SK-N-SH (cell line): ENCODE measurements around the gene VWF. TPM values are rescaled to one million over a fixed set of nuclear protein-coding genes. Genes with fewer than 3 reads are reported as not detected.
"Not testable (repeated sequence)": the region's sequence is repeated elsewhere in the genome, so short reads cannot be mapped to it uniquely, and the experiment has no call there.

ENCODE experiments used
- CTCF ChIA-PET: fragments of 300-600, 350-600 bp; formaldehyde crosslinking; extraction: SDS; loops from one replicate; lab custom pipeline; 2021; lab: Yijun Ruan, JAX
- POLR2A ChIA-PET: fragments of 350-600 bp; sonication (Branson Sonifier 250); formaldehyde crosslinking; extraction: SDS; loops from one replicate; lab custom pipeline; 2020; ENCODE audit warnings: antibody characterized with exemption, inconsistent platforms; lab: Yijun Ruan, JAX
- DNase-seq: peaks from one replicate; pipeline ENCODE4 v3.0.0; 2012
- H2AFZ ChIP-seq: fragments of 200-600 bp; sonication (generic); 2 replicates; pipeline ENCODE4 v1.8.1; 2016; ENCODE audit warnings: antibody characterized with exemption, mild to moderate bottlenecking, low read depth
- H3F3A ChIP-seq: fragments of 200-600 bp; sonication (generic); replicated peaks from 2 replicates; pipeline ENCODE3; 2016; ENCODE audit warnings: antibody characterized with exemption, mild to moderate bottlenecking; ENCODE audit not compliant: insufficient read depth
- H3K27ac ChIP-seq, 2 experiments: fragments of 200-500 bp in 1 of 2; fragments of 200-600 bp in 1 of 2; sonication (Bioruptor generic) in 1 of 2; sonication (generic), shearing (Covaris generic) in 1 of 2; 2 replicates each; pipeline versions ENCODE4 v1.5.1 to v1.6.1; 2014 to 2016; ENCODE audit warnings: low read depth in 2 of 2, inconsistent platforms in 1 of 2, low read length in 1 of 2, mild to moderate bottlenecking in 1 of 2, mixed read lengths in 1 of 2
- H3K27me3 ChIP-seq: fragments of 200-600 bp; sonication (generic), shearing (Covaris generic); 2 replicates; pipeline ENCODE4 v1.6.1; 2016; ENCODE audit warnings: mixed run types; ENCODE audit not compliant: insufficient read depth
- H3K36me3 ChIP-seq, 2 experiments: fragments of 200-500 bp in 1 of 2; fragments of 200-600 bp in 1 of 2; sonication (Bioruptor generic) in 1 of 2; sonication (generic) in 1 of 2; replicated peaks in 1 of 2; 2 replicates each; pipeline versions ENCODE3 to v1.5.1; 2014 to 2016; ENCODE audit warnings: low read length in 1 of 2, mild to moderate bottlenecking in 1 of 2; ENCODE audit not compliant: insufficient read depth in 2 of 2, control insufficient read depth in 1 of 2
- H3K4me1 ChIP-seq, 2 experiments: fragments of 200-500 bp in 1 of 2; fragments of 200-600 bp in 1 of 2; sonication (Bioruptor generic) in 1 of 2; sonication (generic), shearing (Covaris generic) in 1 of 2; 2 replicates each; pipeline versions ENCODE4 v1.5.1 to v1.6.1; 2014 to 2016; ENCODE audit warnings: low read depth in 1 of 2, low read length in 1 of 2, mixed run types in 1 of 2; ENCODE audit not compliant: insufficient read depth in 2 of 2, control insufficient read depth in 1 of 2
- H3K4me2 ChIP-seq: fragments of 200-600 bp; sonication (generic), shearing (Covaris generic); 2 replicates; pipeline ENCODE4 v1.6.1; 2017; ENCODE audit warnings: mixed run types
- H3K4me3 ChIP-seq, 2 experiments: fragments of 200-500 bp in 1 of 2; fragments of 200-600 bp in 1 of 2; sonication (Bioruptor generic) in 1 of 2; sonication (generic), shearing (Covaris generic) in 1 of 2; 2 replicates each; pipeline versions ENCODE4 v1.5.1 to v1.8.1; 2014 to 2016; ENCODE audit warnings: low read depth in 2 of 2, inconsistent platforms in 1 of 2, low read length in 1 of 2, mild to moderate bottlenecking in 1 of 2, mixed read lengths in 1 of 2, moderate library complexity in 1 of 2
- H3K79me2 ChIP-seq: fragments of 200-600 bp; sonication (generic); 2 replicates; pipeline ENCODE4 v1.8.1; 2017; ENCODE audit warnings: mild to moderate bottlenecking; ENCODE audit not compliant: insufficient read depth
- H3K9ac ChIP-seq: fragments of 200-600 bp; sonication (generic); 2 replicates; pipeline ENCODE4 v1.6.1; 2017; ENCODE audit warnings: mixed run types
- H3K9me2 ChIP-seq: fragments of 200-600 bp; sonication (generic); 2 replicates; pipeline ENCODE4 v1.6.1; 2017; ENCODE audit warnings: mixed run types
- H3K9me3 ChIP-seq: fragments of 200-600 bp; sonication (generic); 2 replicates; pipeline ENCODE4 v1.6.1; 2017; ENCODE audit warnings: mixed run types, mild to moderate bottlenecking, moderate library complexity
- H4K20me1 ChIP-seq: fragments of 200-600 bp; sonication (generic); 2 replicates; pipeline ENCODE4 v1.6.1; 2017; ENCODE audit warnings: mild to moderate bottlenecking, mixed run types; ENCODE audit not compliant: insufficient read depth
- ELF1 ChIP-seq: IDR thresholded peaks from 2 replicates; pipeline ENCODE4 v1.4.0; 2012
- EP300 ChIP-seq, 2 experiments: IDR thresholded peaks; 2 replicates each; pipeline versions ENCODE4 v1.4.0 to v1.6.1; 2012; ENCODE audit warnings: borderline replicate concordance in 1 of 2, low read depth in 1 of 2, low read length in 1 of 2
- MXI1 ChIP-seq: IDR thresholded peaks from 2 replicates; pipeline ENCODE4 v1.6.1; 2012; ENCODE audit warnings: mild to moderate bottlenecking, low read depth, low read length, improper control_type of control experiment
- RCOR1 ChIP-seq: fragments of 150-350 bp; IDR thresholded peaks from 2 replicates; pipeline ENCODE4 v1.6.1; 2017; ENCODE audit warnings: antibody characterized with exemption, low read length
- RFX5 ChIP-seq: IDR thresholded peaks from 2 replicates; pipeline ENCODE4 v1.6.1; 2012; ENCODE audit warnings: mild to moderate bottlenecking, improper control_type of control experiment, low read length
- RXRA ChIP-seq: IDR thresholded peaks from 2 replicates; pipeline ENCODE4 v1.4.0; 2012; ENCODE audit warnings: low read depth, mild to moderate bottlenecking, borderline replicate concordance
- SMC3 ChIP-seq: IDR thresholded peaks from 2 replicates; pipeline ENCODE4 v1.6.1; 2012; ENCODE audit warnings: low read depth, low read length, improper control_type of control experiment
- TEAD4 ChIP-seq: IDR thresholded peaks from 2 replicates; pipeline ENCODE4 v1.4.0; 2012; ENCODE audit warnings: mild to moderate bottlenecking, borderline replicate concordance; ENCODE audit not compliant: insufficient read depth
- USF2 ChIP-seq: fragments of 150-350 bp; IDR thresholded peaks from 2 replicates; pipeline ENCODE4 v1.6.1; 2017; ENCODE audit warnings: antibody characterized with exemption, low read length, low read depth, borderline replicate concordance
- YY1 ChIP-seq: IDR thresholded peaks from 2 replicates; pipeline ENCODE4 v1.4.0; 2012; ENCODE audit warnings: low read depth, mild to moderate bottlenecking
- WGBS: methylation state at CpG from one replicate; pipeline ENCODE4 v1.1.6; 2017; ENCODE audit warnings: low lambda C conversion rate; 5-methylcytosine and 5-hydroxymethylcytosine counted together
- polyA plus RNA-seq, 3 experiments: library from polyadenylated mRNA; depleted of rRNA; stranded (reverse); fragments of >200 nt; gene quantifications; 2 replicates each; pipeline ENCODE4 v1.2.3, GENCODE V29; 2012
- TF ChIP-seq, protein P1 (sequence below): IDR thresholded peaks from 2 replicates; pipeline ENCODE4; 2012

Gene VWF
- polyA plus RNA-seq, 1 of the 3 experiments (the other 2 are of a cell fraction), result 0.12 TPM

DNA sequence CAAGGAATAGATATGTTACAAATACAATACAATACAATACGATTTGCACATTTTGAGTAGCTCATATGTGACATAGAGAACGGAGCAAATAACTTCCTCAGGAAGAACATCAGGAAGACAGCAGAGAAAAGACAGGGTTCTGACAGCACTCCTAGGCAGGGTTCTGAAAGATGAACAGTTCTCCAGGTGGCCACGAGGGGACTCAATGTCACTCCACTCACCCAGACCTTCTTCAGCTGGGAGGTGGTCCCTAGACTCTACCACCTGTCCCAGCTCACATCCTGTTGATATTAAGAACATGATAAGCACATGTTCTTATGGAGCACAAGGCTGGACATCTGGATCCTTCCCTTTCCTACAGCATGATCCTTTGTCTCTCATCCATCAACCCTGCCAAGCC is 109.2 kb downstream of the VWF start:
- H3F3A ChIP-seq, H3K27me3 ChIP-seq, H3K4me2 ChIP-seq, H3K4me3 ChIP-seq, H3K9me3 ChIP-seq, H3K4me1 ChIP-seq, H3K79me2 ChIP-seq, H3K27ac ChIP-seq, POLR2A ChIA-PET, H2AFZ ChIP-seq, DNase-seq, H3K9me2 ChIP-seq, H3K9ac ChIP-seq, H3K36me3 ChIP-seq, H4K20me1 ChIP-seq: not testable (repeated sequence)
- 25% methylated on average over 3 of the region's 3 CpGs for WGBS
- CTCF ChIA-PET, result interaction anchor here (1.3 to 2.4 kb wide), 2 partner anchors 23 to 24 kb away, joined by 3 to 8 read pairs; no protein-coding TSS in a partner anchor

GRCh38 chr12:6010631-6011350 is 113.7 kb downstream of the VWF start:
- CTCF ChIA-PET, H3F3A ChIP-seq, H3K27me3 ChIP-seq, DNase-seq, H3K4me3 ChIP-seq, H2AFZ ChIP-seq, H3K4me1 ChIP-seq, POLR2A ChIA-PET, H3K4me2 ChIP-seq, H3K27ac ChIP-seq, H3K9me3 ChIP-seq, H3K79me2 ChIP-seq, H3K36me3 ChIP-seq, H3K9ac ChIP-seq, H3K9me2 ChIP-seq, H4K20me1 ChIP-seq: not testable (repeated sequence)
- WGBS, result 41% methylated on average over 4 of the region's 4 CpGs

DNA sequence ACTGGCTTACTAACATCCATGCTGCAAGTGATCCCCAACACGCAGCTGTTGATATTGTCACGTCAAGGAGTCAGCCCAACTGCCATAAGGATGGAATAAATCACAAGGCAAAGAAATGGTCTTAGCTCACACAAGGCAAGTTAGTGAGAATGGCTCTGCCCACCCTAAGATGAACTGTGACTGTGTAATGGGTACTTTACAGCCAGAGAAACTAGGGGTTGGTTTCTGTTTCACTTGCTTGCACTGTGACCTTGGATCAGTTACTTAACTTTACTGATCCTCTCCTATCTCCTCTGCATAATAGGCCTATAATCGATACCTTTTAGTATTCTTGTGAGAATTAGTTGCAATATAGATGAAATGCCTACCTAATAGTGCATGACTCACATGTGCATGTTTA is 127.2 kb downstream of the VWF start:
- ChIA-PET CTCF (interaction anchor here (1.0 to 4.2 kb wide), 4 partner anchors 9 to 42 kb away, joined by 3 to 23 read pairs (median 8); no protein-coding TSS in a partner anchor), POLR2A (no interaction called here)
- Histone ChIP-seq H3K4me1 (no peaks in the 10 kb centered on the region), H3F3A (no peaks in the 10 kb centered on the region), H4K20me1 (no peaks in the 10 kb centered on the region), H3K4me3 (no peak overlapping the region), H3K9me3 (no peaks in the 10 kb centered on the region), H3K4me2 (no peak overlapping the region), H3K79me2 (no peaks in the 10 kb centered on the region), H3K9me2 (no peaks in the 10 kb centered on the region), H3K36me3 (no peaks in the 10 kb centered on the region), H2AFZ (no peak overlapping the region), H3K9ac (no peak overlapping the region), H3K27ac (no peak overlapping the region), H3K27me3 (no peaks in the 10 kb centered on the region; the same call in 1 of the 2 replicates)
- DNase-seq, result no peak
- WGBS, result 67% methylated on average over 3 of the region's 3 CpGs
- no peak for TF ChIP-seq MXI1
- TF ChIP-seq ELF1, result no peak
- no peak for TF ChIP-seq RCOR1
- TF ChIP-seq RXRA, result no peak
- TF ChIP-seq RFX5, result no peak

GRCh38 chr12:5996459-5996858 is 128.0 kb downstream of the VWF start:
- no peak for TF ChIP-seq RCOR1
- TF ChIP-seq, protein P1, sequence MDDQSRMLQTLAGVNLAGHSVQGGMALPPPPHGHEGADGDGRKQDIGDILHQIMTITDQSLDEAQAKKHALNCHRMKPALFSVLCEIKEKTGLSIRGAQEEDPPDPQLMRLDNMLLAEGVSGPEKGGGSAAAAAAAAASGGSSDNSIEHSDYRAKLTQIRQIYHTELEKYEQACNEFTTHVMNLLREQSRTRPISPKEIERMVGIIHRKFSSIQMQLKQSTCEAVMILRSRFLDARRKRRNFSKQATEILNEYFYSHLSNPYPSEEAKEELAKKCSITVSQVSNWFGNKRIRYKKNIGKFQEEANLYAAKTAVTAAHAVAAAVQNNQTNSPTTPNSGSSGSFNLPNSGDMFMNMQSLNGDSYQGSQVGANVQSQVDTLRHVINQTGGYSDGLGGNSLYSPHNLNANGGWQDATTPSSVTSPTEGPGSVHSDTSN, result no peak
- no peak for TF ChIP-seq ELF1
- TF ChIP-seq USF2, result no peak
- no peak for TF ChIP-seq SMC3
- TF ChIP-seq TEAD4, result no peak
- no peak for TF ChIP-seq YY1
- TF ChIP-seq RFX5, result no peak
- no peak for TF ChIP-seq RXRA
- no peak for TF ChIP-seq EP300 (IDR thresholded peaks at IDR 0.05; ENCODE audit: borderline replicate concordance in 1 of 2, low read depth in 1 of 2, low read length in 1 of 2)
- H3F3A ChIP-seq, result no peaks in the 10 kb centered on the region
- ChIA-PET POLR2A (no interaction called here), CTCF (interaction anchor here (1.0 to 4.2 kb wide), 4 partner anchors 8 to 43 kb away, joined by 3 to 23 read pairs (median 8); no protein-coding TSS in a partner anchor)
- DNase-seq, result no peak
- H3K4me2 ChIP-seq, result no peak overlapping the region
- WGBS, result 33% methylated on average over 3 of the region's 3 CpGs
- H3K9me3 ChIP-seq, result no peaks in the 10 kb centered on the region
- H3K79me2 ChIP-seq, result no peaks in the 10 kb centered on the region
- no peak overlapping the region for H3K9ac ChIP-seq
- no peak overlapping the region for H2AFZ ChIP-seq
- H4K20me1 ChIP-seq, result no peaks in the 10 kb centered on the region
- H3K4me1 ChIP-seq, result no peaks in the 10 kb centered on the region
- no peak overlapping the region for H3K27ac ChIP-seq
- H3K9me2 ChIP-seq, result no peaks in the 10 kb centered on the region
- no peaks in the 10 kb centered on the region for H3K36me3 ChIP-seq
- H3K27me3 ChIP-seq, result no peaks in the 10 kb centered on the region; the same call in 1 of the 2 replicates
- no peak overlapping the region for H3K4me3 ChIP-seq
